ENCODE measurements around the gene RASGEF1B.

GRCh38 chr4:81380437-81380836 is 91.3 kb downstream of the RASGEF1B start:
- no peak for TF ChIP-seq CTCF (IDR thresholded peaks at IDR 0.05)
- no peak for TF ChIP-seq POLR2A (IDR thresholded peaks at IDR 0.05)

Measured in uterus (tissue), 2 donors.